Mesothelial cell of epicardium (in vitro differentiated cells): ENCODE measurements around the gene PANK3. TPM values are rescaled to one million over a fixed set of nuclear protein-coding genes. Genes with fewer than 3 reads are reported as not detected.
A peak's percentile ranks its signal among the peaks of the same experiment; 100 is the strongest.
"Not testable (repeated sequence)": the region's sequence is repeated elsewhere in the genome, so short reads cannot be mapped to it uniquely, and the experiment has no call there.

ENCODE experiments used
- DNase-seq, 2 experiments: peaks; one replicate each; pipeline ENCODE4 v3.0.0; 2021; ENCODE audit warnings: low spot score in 2 of 2; ENCODE audit not compliant: unreplicated experiment in 2 of 2
- H3K27ac Mint-ChIP-seq: 2 replicates; pipeline ENCODE4 v1.8.0; 2021; ENCODE audit warnings: mixed read lengths
- H3K27me3 Mint-ChIP-seq: 2 replicates; pipeline ENCODE4 v1.8.0; 2021; ENCODE audit warnings: low read depth, mixed read lengths
- H3K36me3 Mint-ChIP-seq: 2 replicates; pipeline ENCODE4 v1.8.0; 2021; ENCODE audit warnings: mixed read lengths
- H3K4me1 Mint-ChIP-seq: 2 replicates; pipeline ENCODE4 v1.8.0; 2021; ENCODE audit warnings: mixed read lengths
- H3K4me3 Mint-ChIP-seq: 2 replicates; pipeline ENCODE4 v1.8.0; 2021; ENCODE audit warnings: mild to moderate bottlenecking, moderate library complexity, mixed read lengths
- H3K9me3 Mint-ChIP-seq: 2 replicates; pipeline ENCODE4 v1.8.0; 2021; ENCODE audit warnings: mixed read lengths
- total RNA-seq: library from RNA; stranded (reverse); gene quantifications from 3 replicates; pipeline ENCODE4 v1.2.1, GENCODE V29; 2021
- TF ChIP-seq, protein P1 (sequence below): fragments of 200-600 bp; sonication (generic); IDR thresholded peaks from one replicate; pipeline ENCODE4 v1.5.0; 2021; ENCODE audit warnings: antibody characterized with exemption; ENCODE audit not compliant: unreplicated experiment

Gene PANK3
- total RNA-seq, 1 donor from 2014 or later: 90.7 TPM

DNA sequence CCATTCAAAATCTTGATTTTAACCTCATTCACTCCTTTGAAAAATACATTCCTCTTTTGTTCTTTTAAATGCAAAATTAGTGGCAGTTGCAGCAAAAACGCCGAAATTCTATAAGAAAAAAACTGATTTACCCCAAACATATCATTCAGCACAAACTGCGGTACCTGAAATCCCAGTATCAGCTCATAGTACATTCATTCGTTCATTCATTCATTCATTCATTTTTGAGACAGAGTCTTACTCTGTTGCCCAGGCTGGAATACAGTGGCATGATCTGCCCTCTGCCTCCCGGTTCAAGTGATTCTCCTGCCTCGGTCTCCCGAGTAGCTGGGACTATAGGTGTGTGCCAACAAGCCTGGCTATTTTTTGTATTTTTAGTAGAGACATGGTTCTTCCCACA is 29.6 kb downstream of the PANK3 start:
- Mint-ChIP-seq H3K27me3 (no peaks in the 10 kb centered on the region), H3K4me3 (no peak overlapping the region), H3K27ac (no peak overlapping the region), H3K36me3 (peaks cover 48% of the 10 kb centered on the region), H3K9me3 (peaks cover 5% of the 10 kb centered on the region), H3K4me1 (no peaks in the 10 kb centered on the region)
- TF ChIP-seq, protein P1, sequence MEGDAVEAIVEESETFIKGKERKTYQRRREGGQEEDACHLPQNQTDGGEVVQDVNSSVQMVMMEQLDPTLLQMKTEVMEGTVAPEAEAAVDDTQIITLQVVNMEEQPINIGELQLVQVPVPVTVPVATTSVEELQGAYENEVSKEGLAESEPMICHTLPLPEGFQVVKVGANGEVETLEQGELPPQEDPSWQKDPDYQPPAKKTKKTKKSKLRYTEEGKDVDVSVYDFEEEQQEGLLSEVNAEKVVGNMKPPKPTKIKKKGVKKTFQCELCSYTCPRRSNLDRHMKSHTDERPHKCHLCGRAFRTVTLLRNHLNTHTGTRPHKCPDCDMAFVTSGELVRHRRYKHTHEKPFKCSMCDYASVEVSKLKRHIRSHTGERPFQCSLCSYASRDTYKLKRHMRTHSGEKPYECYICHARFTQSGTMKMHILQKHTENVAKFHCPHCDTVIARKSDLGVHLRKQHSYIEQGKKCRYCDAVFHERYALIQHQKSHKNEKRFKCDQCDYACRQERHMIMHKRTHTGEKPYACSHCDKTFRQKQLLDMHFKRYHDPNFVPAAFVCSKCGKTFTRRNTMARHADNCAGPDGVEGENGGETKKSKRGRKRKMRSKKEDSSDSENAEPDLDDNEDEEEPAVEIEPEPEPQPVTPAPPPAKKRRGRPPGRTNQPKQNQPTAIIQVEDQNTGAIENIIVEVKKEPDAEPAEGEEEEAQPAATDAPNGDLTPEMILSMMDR: no peak
- DNase-seq: no peak

DNA sequence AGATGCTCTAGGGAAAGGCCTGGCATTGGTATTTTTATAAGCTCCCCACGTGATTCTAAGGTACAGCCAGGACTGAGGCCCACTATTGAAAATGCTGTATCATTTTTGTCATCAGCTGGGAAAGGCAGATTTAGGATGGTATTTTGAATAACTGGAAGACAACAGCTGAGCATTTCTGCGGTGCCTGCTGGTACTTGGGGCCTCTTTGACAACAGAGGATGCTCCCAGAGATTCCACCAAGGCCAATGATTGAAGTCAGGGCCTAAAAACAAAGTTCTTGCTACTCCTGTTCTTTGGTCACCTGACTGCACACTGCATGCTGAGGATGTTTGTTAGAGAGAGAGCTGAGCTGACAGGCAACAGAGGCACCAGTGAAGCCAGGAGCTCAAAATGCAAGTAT is 42.0 kb downstream of the PANK3 start:
- no peak for DNase-seq
- Mint-ChIP-seq H3K4me1 (no peaks in the 10 kb centered on the region), H3K27me3 (peaks cover 14% of the 10 kb centered on the region), H3K36me3 (no peaks in the 10 kb centered on the region), H3K9me3 (no peaks in the 10 kb centered on the region), H3K27ac (no peak overlapping the region), H3K4me3 (no peak overlapping the region)
- TF ChIP-seq, protein P1: no peak

DNA sequence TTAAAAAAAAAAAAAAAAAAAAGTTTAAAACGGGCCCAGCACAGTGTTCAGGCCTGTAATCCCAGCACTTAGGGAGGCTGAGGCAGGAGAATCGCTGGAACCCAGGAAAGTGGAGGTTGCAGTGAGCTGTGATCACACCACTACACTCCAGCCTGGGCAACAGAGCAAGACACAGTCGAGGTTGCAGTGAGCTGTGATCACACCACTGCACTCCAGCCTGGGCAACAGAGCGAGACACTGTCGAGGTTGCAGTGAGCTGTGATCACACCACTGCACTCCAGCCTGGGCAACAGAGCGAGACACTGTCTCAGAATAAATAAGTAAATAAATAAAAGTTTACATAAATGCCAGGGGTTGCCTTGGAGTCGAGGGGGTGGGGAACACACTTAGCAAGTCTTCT is 44.8 kb downstream of the PANK3 start:
- not testable (repeated sequence) for DNase-seq, H3K4me3 Mint-ChIP-seq, H3K27ac Mint-ChIP-seq, H3K4me1 Mint-ChIP-seq, H3K9me3 Mint-ChIP-seq, H3K36me3 Mint-ChIP-seq
- peaks cover 38% of the 10 kb centered on the region for H3K27me3 Mint-ChIP-seq

DNA sequence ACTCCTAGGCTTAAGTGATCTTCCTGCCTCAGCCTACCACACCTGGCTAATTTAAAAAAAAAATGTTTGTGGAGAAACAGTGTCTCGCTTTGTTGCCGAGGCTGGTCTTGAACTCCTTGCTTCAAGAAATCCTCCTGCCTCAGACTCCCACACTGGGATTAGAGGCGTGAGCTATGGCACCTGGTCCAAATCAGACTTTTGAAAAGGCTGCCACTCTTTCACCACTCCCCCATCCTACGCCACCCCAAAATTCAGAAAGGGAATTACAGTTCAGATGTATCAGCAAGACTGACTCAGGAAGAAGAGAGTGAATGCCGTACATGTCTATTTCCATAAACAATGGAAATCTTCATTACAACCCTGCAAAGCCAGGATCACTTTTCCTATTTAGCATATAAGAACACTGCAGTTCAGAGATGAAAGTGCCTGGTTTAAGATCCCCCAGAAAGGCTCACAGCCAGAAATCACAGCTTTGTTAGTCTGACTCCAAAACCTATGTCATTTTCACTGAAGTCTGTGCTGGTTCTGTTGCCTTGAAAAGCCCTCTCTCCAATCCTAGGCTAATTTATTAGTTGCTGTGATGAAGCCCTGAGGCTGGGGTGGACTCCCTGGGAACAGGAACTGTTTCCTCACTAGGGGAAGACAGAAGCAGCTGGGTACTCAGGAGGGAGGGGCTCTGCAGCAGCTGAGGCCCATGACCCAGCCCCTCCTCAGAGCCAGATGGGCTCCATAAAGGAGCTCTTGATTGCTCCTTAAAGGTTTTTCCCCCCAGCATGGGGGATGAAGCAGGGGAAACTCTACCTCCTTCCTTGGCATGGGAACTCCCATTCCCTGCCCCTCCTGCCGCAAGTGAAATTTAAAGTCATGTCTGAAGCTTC is 46.9 kb downstream of the PANK3 start:
- TF ChIP-seq, protein P1: no peak
- no peak overlapping the region for H3K4me3 Mint-ChIP-seq
- no peaks in the 10 kb centered on the region for H3K36me3 Mint-ChIP-seq
- H3K27me3 Mint-ChIP-seq: peaks cover 54% of the 10 kb centered on the region
- H3K9me3 Mint-ChIP-seq: no peaks in the 10 kb centered on the region
- no peak for DNase-seq
- H3K27ac Mint-ChIP-seq: no peak overlapping the region
- H3K4me1 Mint-ChIP-seq: peaks cover 4% of the 10 kb centered on the region

DNA sequence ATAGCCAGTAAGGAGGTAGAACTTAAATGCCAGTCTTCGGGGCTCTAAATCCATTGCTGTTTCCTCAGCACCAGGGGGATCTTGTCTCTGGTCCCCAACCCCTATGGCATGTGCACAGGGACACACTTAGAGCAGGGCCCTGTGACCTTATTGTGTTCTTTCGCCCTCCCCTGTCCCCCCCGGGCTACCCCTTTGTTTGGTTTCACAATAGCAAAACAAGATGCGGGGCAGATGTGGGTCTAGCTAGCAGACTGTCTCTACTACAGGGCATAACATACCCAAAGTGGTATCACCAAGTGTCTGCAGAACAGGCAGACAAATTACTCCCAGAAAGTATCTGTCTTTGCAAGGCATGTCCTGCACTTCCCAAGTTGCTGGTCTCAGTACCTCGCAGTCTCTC is 48.0 kb downstream of the PANK3 start:
- no peak for DNase-seq
- Mint-ChIP-seq H3K9me3 (no peaks in the 10 kb centered on the region), H3K27me3 (peaks cover 54% of the 10 kb centered on the region), H3K36me3 (no peaks in the 10 kb centered on the region), H3K4me3 (peak overlapping the region; percentile 63), H3K27ac (no peak overlapping the region), H3K4me1 (peaks cover 4% of the 10 kb centered on the region)
- TF ChIP-seq, protein P1: no peak

DNA sequence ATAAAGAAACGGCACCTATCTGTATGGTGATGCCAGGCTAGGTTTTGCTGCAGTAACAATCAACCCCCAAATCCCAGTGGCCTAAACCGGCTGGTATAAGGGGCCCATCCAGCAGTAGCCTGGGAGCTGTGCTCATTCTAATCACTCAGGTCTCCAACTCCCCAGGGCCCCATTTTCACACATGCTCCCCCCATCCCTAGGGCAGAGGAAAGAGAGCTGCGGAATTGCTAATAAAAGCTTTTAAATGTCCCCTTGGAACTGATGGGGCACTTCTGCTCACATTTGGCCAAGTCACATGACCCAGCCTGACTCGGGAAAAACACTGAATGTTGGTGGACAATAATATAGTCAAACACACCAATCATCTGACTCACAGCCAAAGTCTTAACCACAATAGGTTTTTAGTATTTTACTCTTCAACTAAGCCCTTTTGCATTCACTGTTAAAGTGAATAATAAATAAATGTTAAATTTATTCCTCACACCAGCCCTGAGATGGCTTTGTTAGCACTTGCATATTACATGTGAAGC is 48.5 kb downstream of the PANK3 start:
- Mint-ChIP-seq H3K27ac (no peak overlapping the region), H3K4me1 (peaks cover 4% of the 10 kb centered on the region), H3K36me3 (no peaks in the 10 kb centered on the region), H3K4me3 (peak overlapping the region; percentile 63), H3K27me3 (peaks cover 54% of the 10 kb centered on the region), H3K9me3 (no peaks in the 10 kb centered on the region)
- no peak for DNase-seq
- TF ChIP-seq, protein P1: no peak
